Activated T-cell treated with anti-CD3 and anti-CD28 coated beads, Interleukin-2, amount 50 U/mL, for 4 hours (primary cell): Measurements from ENCODE around the gene NNMT. TPM values are rescaled to one million over a fixed set of nuclear protein-coding genes. Genes with fewer than 3 reads are reported as not detected.
"Not testable (repeated sequence)": the region's sequence is repeated elsewhere in the genome, so short reads cannot be mapped to it uniquely, and the experiment has no call there.

Experiments
- ATAC-seq, 2 donors: fragments of 200-7000 bp; cut with Tn5 transposase; one replicate each; pipeline ENCODE4 v1.10.0; 2021
- DNase-seq: peaks from one replicate; pipeline ENCODE4 v3.0.0-alpha.2; 2020
- H3K27me3 Mint-ChIP-seq: one replicate; pipeline ENCODE4 v1.8.0; 2021; ENCODE audit warnings: low read depth, mixed read lengths
- H3K36me3 Mint-ChIP-seq: one replicate; pipeline ENCODE4 v1.8.0; 2022; ENCODE audit warnings: mixed read lengths; ENCODE audit not compliant: insufficient read depth
- H3K4me1 Mint-ChIP-seq: one replicate; pipeline ENCODE4 v1.8.0; 2021; ENCODE audit warnings: low read depth, mixed read lengths
- H3K4me3 Mint-ChIP-seq: one replicate; pipeline ENCODE4 v1.8.0; 2021; ENCODE audit warnings: mild to moderate bottlenecking, moderate library complexity, mixed read lengths
- H3K9me3 Mint-ChIP-seq: one replicate; pipeline ENCODE4 v1.8.0; 2021; ENCODE audit warnings: mixed read lengths
- total RNA-seq, 3 donors: library from RNA; stranded (reverse); gene quantifications; one replicate each; pipeline ENCODE4 v1.2.1, GENCODE V29; 2021

NNMT gene
- total RNA-seq, 3 donors from 2014 or later = 0.23 to 0.61 TPM; not detected in 1

GRCh38 chr11:114321621-114322257, 25.5 kb downstream of the NNMT start:
- peaks cover 34% of the 10 kb centered on the region for H3K4me1 Mint-ChIP-seq
- H3K9me3 Mint-ChIP-seq = no peaks in the 10 kb centered on the region
- peaks cover 3% of the 10 kb centered on the region for H3K36me3 Mint-ChIP-seq
- H3K4me3 Mint-ChIP-seq = no peak overlapping the region
- DNase-seq (no peak), ATAC-seq (no peak)
- H3K27me3 Mint-ChIP-seq = peaks cover 8% of the 10 kb centered on the region

- no peaks in the 10 kb centered on the region for H3K9me3 Mint-ChIP-seq
- peaks cover 26% of the 10 kb centered on the region for H3K4me1 Mint-ChIP-seq
- DNase-seq (no peak), ATAC-seq (no peak)
- H3K4me3 Mint-ChIP-seq = no peak overlapping the region
- H3K36me3 Mint-ChIP-seq = peaks cover 3% of the 10 kb centered on the region
- H3K27me3 Mint-ChIP-seq = peaks cover 8% of the 10 kb centered on the region
Observed at GRCh38 chr11:114322934-114323333, 26.7 kb downstream of the NNMT start.

GRCh38 chr11:114326151-114326550, 30.0 kb downstream of the NNMT start:
- Mint-ChIP-seq H3K9me3 (peaks cover 8% of the 10 kb centered on the region), H3K4me3 (no peak overlapping the region), H3K36me3 (peaks cover 8% of the 10 kb centered on the region), H3K4me1 (no peaks in the 10 kb centered on the region), H3K27me3 (peaks cover 6% of the 10 kb centered on the region)
- DNase-seq (no peak), ATAC-seq (no peak)

- Mint-ChIP-seq H3K4me3 (no peak overlapping the region), H3K27me3 (peaks cover 7% of the 10 kb centered on the region), H3K36me3 (peaks cover 9% of the 10 kb centered on the region), H3K9me3 (peaks cover 8% of the 10 kb centered on the region), H3K4me1 (no peaks in the 10 kb centered on the region)
- DNase-seq (no peak), ATAC-seq (no peak)
Observed at GRCh38 chr11:114326776-114327175, 30.6 kb downstream of the NNMT start.

- Mint-ChIP-seq H3K9me3 (peaks cover 8% of the 10 kb centered on the region), H3K27me3 (peaks cover 19% of the 10 kb centered on the region), H3K36me3 (peaks cover 7% of the 10 kb centered on the region), H3K4me3 (no peak overlapping the region), H3K4me1 (no peaks in the 10 kb centered on the region)
- ATAC-seq (no peak), DNase-seq (no peak)
Observed at GRCh38 chr11:114330373-114330772, 34.2 kb downstream of the NNMT start.

GRCh38 chr11:114340311-114341131, 44.3 kb downstream of the NNMT start:
- H3K36me3 Mint-ChIP-seq = no peaks in the 10 kb centered on the region
- peak; percentile 71 to 73 for ATAC-seq
- peak overlapping the region; percentile 61 for H3K4me3 Mint-ChIP-seq
- peaks cover 4% of the 10 kb centered on the region for H3K4me1 Mint-ChIP-seq
- no peaks in the 10 kb centered on the region for H3K27me3 Mint-ChIP-seq
- no peak for DNase-seq
- no peaks in the 10 kb centered on the region for H3K9me3 Mint-ChIP-seq

GRCh38 chr11:114341667-114342066, 45.5 kb downstream of the NNMT start:
- H3K9me3 Mint-ChIP-seq, DNase-seq, H3K27me3 Mint-ChIP-seq, ATAC-seq, H3K36me3 Mint-ChIP-seq, H3K4me3 Mint-ChIP-seq, H3K4me1 Mint-ChIP-seq: not testable (repeated sequence)

GRCh38 chr11:114342476-114342875, 46.3 kb downstream of the NNMT start:
- Mint-ChIP-seq H3K4me1 (peaks cover 6% of the 10 kb centered on the region), H3K4me3 (no peak overlapping the region), H3K9me3 (no peaks in the 10 kb centered on the region), H3K36me3 (no peaks in the 10 kb centered on the region), H3K27me3 (no peaks in the 10 kb centered on the region)
- no peak for ATAC-seq
- no peak for DNase-seq

- no peaks in the 10 kb centered on the region for H3K27me3 Mint-ChIP-seq
- H3K9me3 Mint-ChIP-seq = no peaks in the 10 kb centered on the region
- no peak overlapping the region for H3K4me3 Mint-ChIP-seq
- no peaks in the 10 kb centered on the region for H3K36me3 Mint-ChIP-seq
- peaks cover 6% of the 10 kb centered on the region for H3K4me1 Mint-ChIP-seq
- no peak for ATAC-seq
- DNase-seq = no peak
Observed at GRCh38 chr11:114343020-114343419, 46.8 kb downstream of the NNMT start.

GRCh38 chr11:114343493-114343892, 47.3 kb downstream of the NNMT start:
- DNase-seq (no peak), ATAC-seq (no peak)
- H3K36me3 Mint-ChIP-seq = no peaks in the 10 kb centered on the region
- no peaks in the 10 kb centered on the region for H3K9me3 Mint-ChIP-seq
- no peak overlapping the region for H3K4me3 Mint-ChIP-seq
- H3K27me3 Mint-ChIP-seq = no peaks in the 10 kb centered on the region
- H3K4me1 Mint-ChIP-seq = peaks cover 8% of the 10 kb centered on the region

- peaks cover 8% of the 10 kb centered on the region for H3K4me1 Mint-ChIP-seq
- no peaks in the 10 kb centered on the region for H3K27me3 Mint-ChIP-seq
- no peak for ATAC-seq
- H3K4me3 Mint-ChIP-seq = no peak overlapping the region
- H3K9me3 Mint-ChIP-seq = no peaks in the 10 kb centered on the region
- no peak for DNase-seq
- H3K36me3 Mint-ChIP-seq = no peaks in the 10 kb centered on the region
Observed at GRCh38 chr11:114344494-114344893, 48.3 kb downstream of the NNMT start.

GRCh38 chr11:114345575-114346222, 49.5 kb downstream of the NNMT start:
- ATAC-seq = no peak
- peaks cover 4% of the 10 kb centered on the region for H3K4me1 Mint-ChIP-seq
- no peaks in the 10 kb centered on the region for H3K27me3 Mint-ChIP-seq
- no peak overlapping the region for H3K4me3 Mint-ChIP-seq
- no peaks in the 10 kb centered on the region for H3K36me3 Mint-ChIP-seq
- no peaks in the 10 kb centered on the region for H3K9me3 Mint-ChIP-seq
- DNase-seq = no peak

- no peaks in the 10 kb centered on the region for H3K36me3 Mint-ChIP-seq
- H3K4me1 Mint-ChIP-seq = peaks cover 4% of the 10 kb centered on the region
- ATAC-seq (peak in 1 of 2 donors; percentile 46), DNase-seq (no peak)
- no peaks in the 10 kb centered on the region for H3K27me3 Mint-ChIP-seq
- H3K9me3 Mint-ChIP-seq = no peaks in the 10 kb centered on the region
- no peak overlapping the region for H3K4me3 Mint-ChIP-seq
Observed at GRCh38 chr11:114346709-114347141, 50.5 kb downstream of the NNMT start.

GRCh38 chr11:114348200-114349191, 52.3 kb downstream of the NNMT start:
- ATAC-seq (peak in 1 of 2 donors; percentile 62), DNase-seq (no peak)
- Mint-ChIP-seq H3K4me3 (no peak overlapping the region), H3K9me3 (no peaks in the 10 kb centered on the region), H3K4me1 (peaks cover 4% of the 10 kb centered on the region), H3K27me3 (no peaks in the 10 kb centered on the region), H3K36me3 (no peaks in the 10 kb centered on the region)
